ENCODE measurements around the gene CDCA3.

- TF ChIP-seq, protein P1, sequence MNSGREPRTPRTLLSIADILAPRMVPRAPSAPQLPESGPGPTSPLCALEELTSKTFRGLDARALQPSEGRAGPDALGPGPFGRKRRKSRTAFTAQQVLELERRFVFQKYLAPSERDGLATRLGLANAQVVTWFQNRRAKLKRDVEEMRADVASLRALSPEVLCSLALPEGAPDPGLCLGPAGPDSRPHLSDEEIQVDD (CRISPR knock-in tag; IDR thresholded peaks at IDR 0.05; ENCODE audit: borderline replicate concordance) = no peak
- TF ChIP-seq, protein P2, sequence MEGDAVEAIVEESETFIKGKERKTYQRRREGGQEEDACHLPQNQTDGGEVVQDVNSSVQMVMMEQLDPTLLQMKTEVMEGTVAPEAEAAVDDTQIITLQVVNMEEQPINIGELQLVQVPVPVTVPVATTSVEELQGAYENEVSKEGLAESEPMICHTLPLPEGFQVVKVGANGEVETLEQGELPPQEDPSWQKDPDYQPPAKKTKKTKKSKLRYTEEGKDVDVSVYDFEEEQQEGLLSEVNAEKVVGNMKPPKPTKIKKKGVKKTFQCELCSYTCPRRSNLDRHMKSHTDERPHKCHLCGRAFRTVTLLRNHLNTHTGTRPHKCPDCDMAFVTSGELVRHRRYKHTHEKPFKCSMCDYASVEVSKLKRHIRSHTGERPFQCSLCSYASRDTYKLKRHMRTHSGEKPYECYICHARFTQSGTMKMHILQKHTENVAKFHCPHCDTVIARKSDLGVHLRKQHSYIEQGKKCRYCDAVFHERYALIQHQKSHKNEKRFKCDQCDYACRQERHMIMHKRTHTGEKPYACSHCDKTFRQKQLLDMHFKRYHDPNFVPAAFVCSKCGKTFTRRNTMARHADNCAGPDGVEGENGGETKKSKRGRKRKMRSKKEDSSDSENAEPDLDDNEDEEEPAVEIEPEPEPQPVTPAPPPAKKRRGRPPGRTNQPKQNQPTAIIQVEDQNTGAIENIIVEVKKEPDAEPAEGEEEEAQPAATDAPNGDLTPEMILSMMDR (CRISPR knock-in tag; IDR thresholded peaks at IDR 0.05) = peak; percentile 38; the same call in 1 of the 2 replicates
- TF ChIP-seq SMC3 (IDR thresholded peaks at IDR 0.05; ENCODE audit: low read length) (no peak), ZNF326 (CRISPR knock-in tag; IDR thresholded peaks at IDR 0.05; ENCODE audit: borderline replicate concordance) (no peak), KLF9 (CRISPR knock-in tag; IDR thresholded peaks at IDR 0.05; ENCODE audit: low read depth) (no peak), MYNN (CRISPR knock-in tag; IDR thresholded peaks at IDR 0.05; ENCODE audit: low read depth) (no peak), NCOR1 (IDR thresholded peaks at IDR 0.05; ENCODE audit: borderline replicate concordance, low read length) (no peak), ZNF350 (CRISPR knock-in tag; IDR thresholded peaks at IDR 0.05; ENCODE audit: borderline replicate concordance, low read depth) (0 out of 2 replicates have a peak, but pooled peaks have one; percentile 1), NFRKB (IDR thresholded peaks at IDR 0.05) (no peak), ZBTB7A (CRISPR knock-in tag; IDR thresholded peaks at IDR 0.05) (no peak), SCMH1 (CRISPR knock-in tag; IDR thresholded peaks at IDR 0.05; ENCODE audit: borderline replicate concordance) (no peak), KDM3A (CRISPR knock-in tag; IDR thresholded peaks at IDR 0.05; ENCODE audit: low read depth) (no peak)
- TF ChIP-seq, protein P3, sequence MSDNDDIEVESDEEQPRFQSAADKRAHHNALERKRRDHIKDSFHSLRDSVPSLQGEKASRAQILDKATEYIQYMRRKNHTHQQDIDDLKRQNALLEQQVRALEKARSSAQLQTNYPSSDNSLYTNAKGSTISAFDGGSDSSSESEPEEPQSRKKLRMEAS (IDR thresholded peaks at IDR 0.05) = no peak; the same call in 1 of the 2 replicates
These were observed 21.4 kb downstream of the CDCA3 start for GRCh38 chr12:6829536-6830220.

Measured in HepG2 (cell line).